H1 (cell line): ENCODE data around the gene FHL2. TPM values are rescaled to one million over a fixed set of nuclear protein-coding genes. Genes with fewer than 3 reads are reported as not detected.

Source experiments
- SIX5 ChIP-seq: IDR thresholded peaks from 2 replicates; pipeline ENCODE4 v1.6.1; 2011; ENCODE audit warnings: mild to moderate bottlenecking, low read depth, low read length
- polyA plus RNA-seq, 7 experiments: library from polyadenylated mRNA; depleted of rRNA in 3 of 7; stranded (reverse) in 5 of 7; unstranded in 2 of 7; fragments of >200 nt in 5 of 7; fragments of 200-250 nt in 2 of 7; gene quantifications; 1 replicate in 5 of 7; 2 replicates in 1 of 7; 4 replicates in 1 of 7; pipeline versions ENCODE4 v1.2.1 to v1.2.3, GENCODE V29; 2011 to 2013; ENCODE audit warnings: missing spikeins in 2 of 7, mixed read lengths in 2 of 7
- total RNA-seq: library from RNA; stranded (reverse); fragmentation: NEBNext Ultra II Directional; extraction: Animal tissue kit (Norgen Biotek cat#: 25700); gene quantifications from 2 replicates; pipeline ENCODE4 v1.2.1, GENCODE V29; 2021

Gene FHL2
- total and polyA plus RNA-seq, 2 of the 8 experiments (the other 6 are each of a cell fraction or from before 2014, with no cell fraction given), result 33.2 to 64.3 TPM

DNA sequence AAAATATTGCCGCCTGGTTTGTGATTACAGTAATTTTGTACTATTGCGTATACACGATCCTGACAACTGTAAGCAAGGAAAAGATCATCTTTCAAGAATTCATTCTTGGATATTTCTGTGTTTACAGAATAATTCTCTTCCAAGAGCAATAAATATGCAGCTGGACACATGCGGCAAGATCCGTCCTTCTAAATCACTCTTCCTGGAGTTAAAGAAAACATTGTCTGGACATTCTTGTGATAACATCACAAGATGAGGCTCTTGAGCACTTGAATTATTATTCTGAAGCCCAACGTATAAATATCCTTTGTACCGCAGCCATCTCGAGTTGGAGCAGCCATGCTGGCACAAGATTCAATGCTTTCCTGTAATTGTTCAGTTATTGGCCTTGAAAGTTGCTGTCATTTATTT lies 9.9 kb downstream of the FHL2 start (continued):
- no peak for TF ChIP-seq SIX5
